HepG2 (cell line): ENCODE results near the gene SHC3. TPM values are rescaled to one million over a fixed set of nuclear protein-coding genes. Genes with fewer than 3 reads are reported as not detected.

Experiments used
- ATAC-seq: fragments of 200-7000 bp; cut with Tn5 transposase; 3 replicates; pipeline ENCODE4 v1.9.1; 2020; ENCODE audit warnings: mild to moderate bottlenecking, moderate library complexity
- BruUV-seq: library from RNA; stranded (reverse); fragments of 400-500 nt; replicated peaks from 2 replicates; lab custom pipeline; 2021; lab: Mats Ljungman, UMichigan
- CTCF ChIA-PET: fragments of 300-600 bp; formaldehyde crosslinking; extraction: SDS; loops from one replicate; lab custom pipeline; 2021; ENCODE audit warnings: low total read pairs, inconsistent platforms, low intra/inter-chr PET ratio; lab: Yijun Ruan, JAX
- POLR2A ChIA-PET: fragments of 350-600 bp; sonication (Branson Sonifier 250); formaldehyde crosslinking; loops from one replicate; lab custom pipeline; 2020; ENCODE audit warnings: antibody characterized with exemption, inconsistent platforms; lab: Yijun Ruan, JAX
- DNase-seq: peaks from one replicate; pipeline ENCODE4 v3.0.0-alpha.2; 2015; ENCODE audit warnings: low spot score
- FAIRE-seq: peaks from 3 replicates; lab custom pipeline; 2011; peaks lifted over from hg19 to GRCh38; lab: Jason Lieb, UNC
- H2AFZ ChIP-seq: one replicate; pipeline ENCODE4 v1.6.1; 2011; ENCODE audit warnings: low read length, inconsistent platforms
- H3K27ac ChIP-seq: fragments of 300-600 bp; 3 replicates; pipeline ENCODE4 v1.8.0; 2011; ENCODE audit warnings: mixed run types, mild to moderate bottlenecking, mixed read lengths, low read length, inconsistent platforms; ENCODE audit not compliant: insufficient read depth; ENCODE audit errors: extremely low read length
- H3K27me3 ChIP-seq, 2 experiments: fragments of 200-600 bp in 1 of 2; 2 replicates in 1 of 2; 3 replicates in 1 of 2; pipeline versions ENCODE4 v1.6.0 to v1.8.0; 2011; ENCODE audit warnings: low read length in 2 of 2, mild to moderate bottlenecking in 2 of 2, moderate library complexity in 2 of 2, inconsistent platforms in 1 of 2; ENCODE audit not compliant: insufficient read depth in 2 of 2, control insufficient read depth in 1 of 2
- H3K36me3 ChIP-seq, 2 experiments: fragments of 200-600 bp in 1 of 2; replicated peaks in 1 of 2; 2 replicates in 1 of 2; 3 replicates in 1 of 2; pipeline versions ENCODE4 v1.5.1 to v1.8.0; 2011; ENCODE audit warnings: low read length in 2 of 2, inconsistent platforms in 1 of 2; ENCODE audit not compliant: insufficient read depth in 2 of 2, control insufficient read depth in 1 of 2
- H3K4me1 ChIP-seq: 2 replicates; pipeline ENCODE4 v1.5.1; 2012; ENCODE audit warnings: low read length, inconsistent platforms; ENCODE audit not compliant: insufficient read depth
- H3K4me2 ChIP-seq: 2 replicates; pipeline ENCODE4 v1.6.0; 2011; ENCODE audit warnings: low read depth, low read length, inconsistent platforms
- H3K4me3 ChIP-seq, 3 experiments: fragments of 200-600 bp in 1 of 3; sonication (generic), shearing (Covaris generic) in 1 of 3; replicated peaks in 1 of 3; 2 replicates each; pipeline ENCODE4 v1.5.1; 2011 to 2016; ENCODE audit warnings: low read length in 3 of 3, inconsistent platforms in 2 of 3, low read depth in 2 of 3, mild to moderate bottlenecking in 2 of 3, control low read depth in 1 of 3, mixed read lengths in 1 of 3; ENCODE audit not compliant: insufficient read depth in 1 of 3
- H3K79me2 ChIP-seq: one replicate; pipeline ENCODE4 v1.6.1; 2011; ENCODE audit warnings: low read length, inconsistent platforms; ENCODE audit not compliant: insufficient read depth
- H3K9ac ChIP-seq: 2 replicates; pipeline ENCODE4 v1.6.0; 2011; ENCODE audit warnings: mild to moderate bottlenecking, low read depth, low read length, inconsistent platforms; ENCODE audit not compliant: insufficient read depth
- H3K9me3 ChIP-seq: 2 replicates; pipeline ENCODE4 v1.5.1; 2012; ENCODE audit warnings: mild to moderate bottlenecking, low read length
- H4K20me1 ChIP-seq: 2 replicates; pipeline ENCODE4 v1.6.0; 2011; ENCODE audit warnings: inconsistent platforms, mild to moderate bottlenecking, low read length, moderate library complexity; ENCODE audit not compliant: insufficient read depth
- HMGA1 ChIP-seq: sonication (generic); formaldehyde crosslinking; conservative IDR thresholded peaks from 2 replicates; pipeline ENCODE4 v1.4.0; 2020; ENCODE audit warnings: missing genetic modification reagents
- RFX3 ChIP-seq: IDR thresholded peaks from 2 replicates; pipeline ENCODE4 v1.6.1; 2016; ENCODE audit warnings: missing biosample characterization, missing genetic modification reagents
- RFXAP ChIP-seq: sonication (generic); formaldehyde crosslinking; IDR thresholded peaks from 2 replicates; pipeline ENCODE4 v1.4.0; 2020; ENCODE audit warnings: missing genetic modification reagents, borderline replicate concordance
- ZNF510 ChIP-seq: sonication (generic); formaldehyde crosslinking; IDR thresholded peaks from 2 replicates; pipeline ENCODE4 v1.4.0; 2020; ENCODE audit warnings: low read depth, mild to moderate bottlenecking, missing genetic modification reagents
- ZNF530 ChIP-seq: sonication (generic); formaldehyde crosslinking; IDR thresholded peaks from 2 replicates; pipeline ENCODE4 v1.5.0; 2020; ENCODE audit warnings: low read depth, mild to moderate bottlenecking, missing genetic modification reagents
- ZNF782 ChIP-seq: sonication (generic); formaldehyde crosslinking; IDR thresholded peaks from 2 replicates; pipeline ENCODE4 v1.4.0; 2020; ENCODE audit warnings: missing genetic modification reagents, mild to moderate bottlenecking, borderline replicate concordance
- WGBS: methylation state at CpG from one replicate; pipeline ENCODE4 v1.1.6; 2017; ENCODE audit warnings: low lambda C conversion rate; 5-methylcytosine and 5-hydroxymethylcytosine counted together
- in situ Hi-C: cut with HindIII; loops from 2 replicates; pipeline ENCODE4 v1.10.0; 2017; ENCODE audit warnings: low pct_unique_long_range_greater_than_20kb; ENCODE audit not compliant: extremely low pct_ligation_motif_present
- intact Hi-C: fragments of 100-400 bp; cut with micrococcal nuclease; formaldehyde crosslinking; loops from one replicate; pipeline ENCODE4 v1.10.0; 2022; ENCODE audit not compliant: unreplicated experiment
- polyA plus RNA-seq, 8 experiments: library from polyadenylated mRNA; depleted of rRNA in 3 of 8; stranded (reverse) in 7 of 8; unstranded in 1 of 8; fragments of >200 nt; fragmentation: Illumina TruSeq in 4 of 8; extraction: Trizol in 4 of 8; gene quantifications; 2 replicates each; pipeline versions ENCODE4 v1.2.1 to v1.2.3, GENCODE V29; 2011 to 2016; ENCODE audit warnings: low read depth in 4 of 8, missing spikeins in 1 of 8, mixed read lengths in 1 of 8; ENCODE audit not compliant: insufficient read depth in 1 of 8
- total RNA-seq, 5 experiments: library from RNA; depleted of rRNA; stranded (reverse); fragments of >200 nt; fragmentation: Illumina TruSeq; extraction: Trizol; gene quantifications; 2 replicates each; pipeline ENCODE4 v1.2.3, GENCODE V29; 2016; ENCODE audit warnings: low read depth in 1 of 5
- TF ChIP-seq, protein P1 (sequence below): sonication (generic); formaldehyde crosslinking; conservative IDR thresholded peaks from 2 replicates; pipeline ENCODE4 v1.4.0; 2020; ENCODE audit warnings: missing genetic modification reagents
- TF ChIP-seq, protein P2 (sequence below): sonication (generic); formaldehyde crosslinking; IDR thresholded peaks from 2 replicates; pipeline ENCODE4 v1.4.0; 2020; ENCODE audit warnings: missing genetic modification reagents
- TF ChIP-seq, protein P3 (sequence below): sonication (generic); formaldehyde crosslinking; IDR thresholded peaks from 2 replicates; pipeline ENCODE4 v1.8.1; 2023; ENCODE audit warnings: missing genetic modification reagents, inconsistent platforms, borderline replicate concordance
- TF ChIP-seq, protein P4 (sequence below): sonication (generic); formaldehyde crosslinking; IDR thresholded peaks from 2 replicates; pipeline ENCODE4 v1.5.1; 2020; ENCODE audit warnings: mild to moderate bottlenecking, missing genetic modification reagents, borderline replicate concordance
- TF ChIP-seq, protein P5 (sequence below): IDR thresholded peaks from 2 replicates; pipeline ENCODE4 v1.6.1; 2016

The SHC3 gene
- total and polyA plus RNA-seq, 2 of the 13 experiments (the other 11 are each of a cell fraction or from before 2014, with no cell fraction given), result 0.09 to 0.89 TPM

DNA sequence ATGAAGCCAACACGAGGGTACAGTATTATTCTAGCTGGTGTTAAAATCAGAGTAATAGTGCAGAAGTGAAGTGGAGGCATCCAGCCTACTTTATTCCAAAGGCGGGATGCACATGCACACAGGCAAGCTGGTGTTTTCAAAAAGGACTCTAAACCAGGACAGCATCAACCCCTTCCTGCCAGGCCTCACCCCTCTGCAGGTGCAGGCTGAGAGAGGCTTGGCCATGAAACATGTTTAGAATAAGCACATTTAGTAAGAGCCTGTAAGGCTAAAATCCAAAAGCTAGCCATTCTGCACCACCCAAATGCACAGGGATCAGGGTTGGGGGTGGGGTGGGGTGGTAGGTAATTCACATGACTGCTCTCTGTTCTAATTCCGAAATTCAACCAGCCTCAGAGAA is 71.2 kb downstream of the SHC3 start:
- in situ Hi-C loops, result no loop called here

More for the DNA sequence above, 71.2 kb downstream of the SHC3 start:
- ChIA-PET POLR2A (no interaction called here), CTCF (no interaction called here)
- no peaks in the 10 kb centered on the region for H3K79me2 ChIP-seq
- 11% methylated on average over 3 of the region's 3 CpGs for WGBS
- TF ChIP-seq, protein P1, sequence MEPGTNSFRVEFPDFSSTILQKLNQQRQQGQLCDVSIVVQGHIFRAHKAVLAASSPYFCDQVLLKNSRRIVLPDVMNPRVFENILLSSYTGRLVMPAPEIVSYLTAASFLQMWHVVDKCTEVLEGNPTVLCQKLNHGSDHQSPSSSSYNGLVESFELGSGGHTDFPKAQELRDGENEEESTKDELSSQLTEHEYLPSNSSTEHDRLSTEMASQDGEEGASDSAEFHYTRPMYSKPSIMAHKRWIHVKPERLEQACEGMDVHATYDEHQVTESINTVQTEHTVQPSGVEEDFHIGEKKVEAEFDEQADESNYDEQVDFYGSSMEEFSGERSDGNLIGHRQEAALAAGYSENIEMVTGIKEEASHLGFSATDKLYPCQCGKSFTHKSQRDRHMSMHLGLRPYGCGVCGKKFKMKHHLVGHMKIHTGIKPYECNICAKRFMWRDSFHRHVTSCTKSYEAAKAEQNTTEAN (CRISPR knock-in tag), result no peak
- TF ChIP-seq, protein P2, sequence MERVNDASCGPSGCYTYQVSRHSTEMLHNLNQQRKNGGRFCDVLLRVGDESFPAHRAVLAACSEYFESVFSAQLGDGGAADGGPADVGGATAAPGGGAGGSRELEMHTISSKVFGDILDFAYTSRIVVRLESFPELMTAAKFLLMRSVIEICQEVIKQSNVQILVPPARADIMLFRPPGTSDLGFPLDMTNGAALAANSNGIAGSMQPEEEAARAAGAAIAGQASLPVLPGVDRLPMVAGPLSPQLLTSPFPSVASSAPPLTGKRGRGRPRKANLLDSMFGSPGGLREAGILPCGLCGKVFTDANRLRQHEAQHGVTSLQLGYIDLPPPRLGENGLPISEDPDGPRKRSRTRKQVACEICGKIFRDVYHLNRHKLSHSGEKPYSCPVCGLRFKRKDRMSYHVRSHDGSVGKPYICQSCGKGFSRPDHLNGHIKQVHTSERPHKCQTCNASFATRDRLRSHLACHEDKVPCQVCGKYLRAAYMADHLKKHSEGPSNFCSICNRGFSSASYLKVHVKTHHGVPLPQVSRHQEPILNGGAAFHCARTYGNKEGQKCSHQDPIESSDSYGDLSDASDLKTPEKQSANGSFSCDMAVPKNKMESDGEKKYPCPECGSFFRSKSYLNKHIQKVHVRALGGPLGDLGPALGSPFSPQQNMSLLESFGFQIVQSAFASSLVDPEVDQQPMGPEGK (CRISPR knock-in tag), result no peak
- TF ChIP-seq RFX3 (no peak), ZNF510 (no peak), ZNF782 (CRISPR knock-in tag) (no peak), ZNF530 (CRISPR knock-in tag) (no peak), RFXAP (no peak), HMGA1 (no peak)
- TF ChIP-seq, protein P3, sequence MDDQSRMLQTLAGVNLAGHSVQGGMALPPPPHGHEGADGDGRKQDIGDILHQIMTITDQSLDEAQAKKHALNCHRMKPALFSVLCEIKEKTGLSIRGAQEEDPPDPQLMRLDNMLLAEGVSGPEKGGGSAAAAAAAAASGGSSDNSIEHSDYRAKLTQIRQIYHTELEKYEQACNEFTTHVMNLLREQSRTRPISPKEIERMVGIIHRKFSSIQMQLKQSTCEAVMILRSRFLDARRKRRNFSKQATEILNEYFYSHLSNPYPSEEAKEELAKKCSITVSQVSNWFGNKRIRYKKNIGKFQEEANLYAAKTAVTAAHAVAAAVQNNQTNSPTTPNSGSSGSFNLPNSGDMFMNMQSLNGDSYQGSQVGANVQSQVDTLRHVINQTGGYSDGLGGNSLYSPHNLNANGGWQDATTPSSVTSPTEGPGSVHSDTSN (CRISPR knock-in tag), result no peak
- TF ChIP-seq, protein P4, sequence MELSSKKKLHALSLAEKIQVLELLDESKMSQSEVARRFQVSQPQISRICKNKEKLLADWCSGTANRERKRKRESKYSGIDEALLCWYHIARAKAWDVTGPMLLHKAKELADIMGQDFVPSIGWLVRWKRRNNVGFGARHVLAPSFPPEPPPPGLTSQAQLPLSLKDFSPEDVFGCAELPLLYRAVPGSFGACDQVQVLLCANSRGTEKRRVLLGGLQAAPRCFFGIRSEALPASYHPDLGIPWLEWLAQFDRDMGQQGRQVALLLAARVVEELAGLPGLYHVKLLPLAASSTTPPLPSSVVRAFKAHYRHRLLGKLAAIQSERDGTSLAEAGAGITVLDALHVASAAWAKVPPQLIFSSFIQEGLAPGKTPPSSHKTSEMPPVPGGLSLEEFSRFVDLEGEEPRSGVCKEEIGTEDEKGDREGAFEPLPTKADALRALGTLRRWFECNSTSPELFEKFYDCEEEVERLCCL (CRISPR knock-in tag), result no peak
- TF ChIP-seq, protein P5, sequence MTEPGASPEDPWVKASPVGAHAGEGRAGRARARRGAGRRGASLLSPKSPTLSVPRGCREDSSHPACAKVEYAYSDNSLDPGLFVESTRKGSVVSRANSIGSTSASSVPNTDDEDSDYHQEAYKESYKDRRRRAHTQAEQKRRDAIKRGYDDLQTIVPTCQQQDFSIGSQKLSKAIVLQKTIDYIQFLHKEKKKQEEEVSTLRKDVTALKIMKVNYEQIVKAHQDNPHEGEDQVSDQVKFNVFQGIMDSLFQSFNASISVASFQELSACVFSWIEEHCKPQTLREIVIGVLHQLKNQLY (CRISPR knock-in tag), result no peak
- FAIRE-seq (no peak), DNase-seq (no peak), ATAC-seq (no peak)
- H2AFZ ChIP-seq, result no peak overlapping the region
- intact Hi-C loops, result no loop called here
- no peak overlapping the region for H3K4me2 ChIP-seq
- no peak overlapping the region for H3K27ac ChIP-seq
- BruUV-seq, result no TSS peak
- no peak overlapping the region for H3K9ac ChIP-seq
- H3K4me3 ChIP-seq, result no peak overlapping the region
- no peaks in the 10 kb centered on the region for H3K4me1 ChIP-seq
- no peaks in the 10 kb centered on the region for H4K20me1 ChIP-seq
- no peaks in the 10 kb centered on the region for H3K9me3 ChIP-seq
- no peaks in the 10 kb centered on the region for H3K36me3 ChIP-seq
- no peaks in the 10 kb centered on the region for H3K27me3 ChIP-seq
